DND-41 (cell line): ENCODE measurements around the gene TRA2B.

Experiments
- CTCF ChIP-seq: IDR thresholded peaks from 2 replicates; pipeline ENCODE4 v1.5.1; 2012; ENCODE audit warnings: borderline replicate concordance, low read length, moderate library complexity, mild to moderate bottlenecking; ENCODE audit not compliant: poor library complexity, severe bottlenecking; ENCODE audit errors: extremely low read depth
- EZH2 ChIP-seq: IDR thresholded peaks from 3 replicates; pipeline ENCODE4 v1.6.1; 2012; ENCODE audit warnings: borderline replicate concordance, low read depth, mild to moderate bottlenecking, moderate library complexity, low read length, inconsistent platforms; ENCODE audit not compliant: severe bottlenecking

GRCh38 chr3:185939721-185940120, 1.9 kb upstream of the TRA2B start:
- no peak for TF ChIP-seq EZH2
- TF ChIP-seq CTCF = no peak
